HG02588 (cell line): Measurements from ENCODE around the gene PCK2.
"Not testable (repeated sequence)": the region's sequence is repeated elsewhere in the genome, so short reads cannot be mapped to it uniquely, and the experiment has no call there.

ENCODE experiments used
- ATAC-seq: cut with Tn5 transposase; IDR thresholded peaks from one replicate; pipeline ENCODE4 v1.9.1; 2021; ENCODE audit warnings: mild to moderate bottlenecking, moderate library complexity; ENCODE audit not compliant: unreplicated experiment

Gene PCK2

DNA sequence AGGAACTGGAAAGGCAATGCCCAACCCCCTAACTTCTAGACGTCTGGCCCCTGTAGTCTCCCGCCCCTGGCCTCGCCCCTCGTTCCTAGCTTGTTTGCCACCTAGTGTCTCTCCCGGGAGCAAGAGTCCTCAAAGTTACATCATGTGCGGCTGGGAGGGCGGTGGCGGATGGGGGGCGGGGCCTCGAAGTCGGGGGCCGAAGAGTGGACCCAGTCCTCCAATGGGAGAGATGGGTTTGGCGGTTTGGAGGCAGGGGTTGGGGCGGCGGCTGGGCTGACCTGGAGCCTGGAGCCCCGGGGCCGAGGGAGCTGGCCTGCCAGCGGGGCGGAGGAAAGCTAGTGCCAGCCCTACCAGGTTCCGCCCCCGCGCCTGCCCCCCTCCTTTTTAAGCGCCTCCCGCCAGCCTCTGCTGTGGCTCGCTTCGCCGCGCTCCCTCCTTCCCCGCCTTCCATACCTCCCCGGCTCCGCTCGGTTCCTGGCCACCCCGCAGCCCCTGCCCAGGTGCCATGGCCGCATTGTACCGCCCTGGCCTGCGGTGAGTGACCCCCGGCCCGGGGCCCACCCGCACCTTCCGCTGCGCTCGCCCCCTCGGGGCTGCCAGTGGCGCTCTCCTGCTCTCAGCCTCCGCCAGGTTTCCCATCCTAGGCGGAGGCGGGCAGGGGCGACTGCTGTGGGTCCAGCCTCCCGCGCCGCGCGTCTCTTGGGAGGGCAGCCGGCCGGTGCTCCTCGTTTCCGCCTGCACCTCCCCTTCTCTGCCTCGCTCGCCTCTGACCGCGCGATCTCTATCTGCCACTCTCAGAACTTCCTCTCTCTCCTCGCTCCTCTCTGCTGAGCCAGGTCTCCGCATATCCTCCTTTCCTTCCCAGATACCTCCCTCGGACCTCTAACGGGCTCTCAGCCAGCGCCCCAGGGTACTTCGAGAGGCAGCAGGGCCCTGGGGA is at the start of gene PCK2:
Gene PCK2 (plus strand): TSS at position 411 of the 940 bp plus-strand sequence. CDS start 95 bp downstream, at position 506.
- peak; percentile 45 for ATAC-seq

DNA sequence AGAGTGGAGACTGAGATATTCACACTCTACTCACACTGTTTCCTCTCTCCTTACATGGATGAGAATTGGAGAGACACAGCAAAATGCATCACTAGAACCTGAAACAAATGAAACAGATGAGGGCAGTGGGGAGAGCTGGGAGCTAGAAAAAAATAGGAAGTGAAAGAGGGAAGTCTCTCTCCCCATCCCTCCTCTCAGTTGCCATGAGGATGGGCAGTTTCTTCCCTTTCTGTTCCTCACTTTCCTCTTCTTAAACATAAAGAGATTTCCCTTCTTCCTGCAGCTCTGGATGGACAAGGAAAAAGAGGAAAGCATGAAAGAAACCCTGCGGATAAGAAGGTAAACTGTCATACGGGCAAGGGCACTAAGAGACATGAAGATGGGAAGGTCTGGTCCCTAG is 45.1 kb upstream of the PCK2 start:
- not testable (repeated sequence) for ATAC-seq

DNA sequence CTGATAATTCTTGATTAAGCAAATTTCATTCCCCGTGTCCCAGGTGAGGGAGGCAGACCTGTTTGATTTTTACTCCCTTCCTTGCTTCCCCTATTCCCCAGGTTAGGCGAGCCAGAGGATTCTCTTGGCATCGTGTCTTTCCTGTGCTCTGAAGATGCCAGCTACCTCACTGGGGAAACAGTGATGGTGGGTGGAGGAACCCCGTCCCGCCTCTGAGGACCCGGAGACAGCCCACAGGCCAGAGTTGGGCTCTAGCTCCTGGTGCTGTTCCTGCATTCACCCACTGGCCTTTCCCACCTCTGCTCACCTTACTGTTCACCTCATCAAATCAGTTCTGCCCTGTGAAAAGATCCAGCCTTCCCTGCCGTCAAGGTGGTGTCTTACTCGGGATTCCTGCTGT is 43.4 kb upstream of the PCK2 start:
- not testable (repeated sequence) for ATAC-seq

- no peak for ATAC-seq
Observed at GRCh38 chr14:24051176-24051788, 42.8 kb upstream of the PCK2 start.

DNA sequence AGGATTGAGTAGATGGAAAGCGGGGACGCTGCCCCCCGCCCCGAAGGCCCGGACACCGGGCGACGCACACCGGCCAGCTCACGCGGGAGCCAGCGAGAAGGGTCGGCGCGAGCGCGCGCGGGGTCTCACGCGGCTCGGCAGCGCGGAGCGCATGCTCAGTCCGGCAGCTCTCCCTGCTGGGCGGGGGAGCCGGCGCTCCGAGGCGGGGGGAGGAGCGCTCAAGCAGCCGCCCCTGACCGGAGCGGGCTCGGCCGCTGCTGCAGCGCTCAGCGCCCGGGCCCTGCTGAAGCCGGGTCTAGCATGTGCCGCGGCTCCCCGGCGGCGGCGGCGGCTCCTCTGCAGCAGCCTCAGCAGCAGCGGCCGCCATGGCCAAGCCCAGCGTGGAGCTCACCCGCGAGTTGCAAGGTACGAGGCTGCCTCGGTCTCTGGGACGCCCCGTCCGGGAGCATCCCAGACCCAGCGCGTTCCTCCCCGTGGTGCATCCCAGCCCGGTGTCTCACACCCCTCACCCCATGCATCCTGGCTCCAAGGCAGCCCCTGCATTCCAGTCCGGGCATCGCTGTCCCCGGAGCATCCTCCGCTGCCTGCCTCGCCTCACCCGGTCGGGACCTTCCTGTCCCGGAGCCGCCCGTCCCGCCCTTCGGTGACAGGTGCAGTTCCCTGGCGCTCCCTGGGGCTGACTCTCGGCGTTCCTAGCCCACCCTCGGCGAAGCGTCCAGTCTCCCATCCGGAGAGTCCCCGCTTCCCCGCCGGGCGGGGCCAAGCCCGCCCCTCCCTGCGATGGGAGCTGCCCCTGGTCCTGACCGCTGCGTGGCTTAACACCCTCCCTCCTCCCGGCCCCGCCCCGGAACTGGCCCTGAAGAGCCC is 42.1 kb upstream of the PCK2 start, which contains the start of gene CARMIL3:
Gene CARMIL3 (plus strand): TSS at position 221 of the 867 bp plus-strand sequence. CDS start 145 bp downstream, at position 366.
- ATAC-seq: peak; percentile 69

DNA sequence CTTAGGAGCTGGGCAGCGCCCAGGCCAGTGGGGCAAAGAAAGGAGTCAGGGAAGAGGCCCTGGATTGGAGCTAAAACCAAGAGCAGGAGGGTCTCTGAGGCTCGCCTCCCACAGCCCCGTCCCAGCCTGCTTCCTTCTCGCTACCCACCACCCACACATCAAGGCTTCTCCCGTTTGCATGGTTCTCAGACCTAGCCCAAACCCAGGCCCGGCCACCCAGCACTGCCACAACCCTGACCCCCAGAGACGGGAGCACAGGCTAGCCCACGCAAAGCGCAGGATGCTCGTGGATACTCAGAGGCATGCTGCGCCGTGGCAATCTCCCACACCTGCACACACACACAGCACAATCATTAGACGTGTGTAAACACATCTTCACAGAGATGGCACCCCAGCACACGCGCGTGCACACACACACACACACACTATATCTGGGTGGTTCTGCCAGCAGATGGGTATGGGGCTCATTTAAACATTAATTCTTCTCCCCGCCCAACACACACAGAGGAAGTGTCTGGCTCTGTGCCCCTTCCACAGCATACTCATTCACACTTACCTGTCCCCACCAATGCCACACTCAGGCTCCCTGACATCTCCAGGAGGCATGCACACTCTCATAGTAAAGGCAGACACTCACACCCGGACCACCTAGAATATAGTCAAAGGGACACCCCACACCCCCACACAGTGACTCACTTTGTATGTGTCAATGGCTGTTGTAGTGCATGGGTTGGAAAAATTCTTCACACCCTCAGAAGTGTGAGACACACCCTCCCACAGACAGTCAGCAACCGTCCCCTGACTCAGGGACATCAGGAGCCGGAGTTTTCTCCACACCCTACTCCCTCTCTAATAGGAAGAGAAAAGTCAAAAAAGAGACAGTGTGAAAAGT is 41.2 kb upstream of the PCK2 start:
- ATAC-seq: no peak

GRCh38 chr14:24053548-24054323 is 40.4 kb upstream of the PCK2 start:
- no peak for ATAC-seq

- ATAC-seq: no peak
Observed at GRCh38 chr14:24054324-24054641, 39.8 kb upstream of the PCK2 start.

- no peak for ATAC-seq
Observed at GRCh38 chr14:24054646-24055045, 39.5 kb upstream of the PCK2 start.

- no peak for ATAC-seq
Observed at GRCh38 chr14:24055971-24056799, 37.9 kb upstream of the PCK2 start.

DNA sequence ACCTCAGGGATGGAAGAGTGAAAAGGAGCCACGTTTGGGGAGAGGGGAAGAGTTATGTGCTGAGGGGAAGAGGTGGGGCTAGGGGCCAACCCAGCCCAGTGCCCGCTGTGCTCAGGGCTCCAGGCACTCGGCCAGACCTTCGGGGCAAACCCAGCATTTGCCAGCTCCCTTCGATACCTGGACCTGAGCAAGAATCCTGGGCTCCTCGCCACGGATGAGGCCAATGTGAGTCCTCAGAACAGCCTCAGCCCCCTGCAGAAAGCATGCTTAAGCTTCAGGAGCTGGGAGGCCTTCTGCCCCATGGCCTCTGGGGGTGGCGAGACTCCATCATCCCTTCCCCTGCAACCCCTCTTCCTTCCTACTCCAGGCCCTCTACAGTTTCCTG is 37.3 kb upstream of the PCK2 start:
- ATAC-seq: no peak

GRCh38 chr14:24057271-24057670 is 36.8 kb upstream of the PCK2 start:
- ATAC-seq: no peak

GRCh38 chr14:24057867-24058259 is 36.2 kb upstream of the PCK2 start:
- ATAC-seq: peak; percentile 9

GRCh38 chr14:24058260-24058950 is 35.7 kb upstream of the PCK2 start:
- ATAC-seq: peak; percentile 55

- no peak for ATAC-seq
Observed at GRCh38 chr14:24058951-24059475, 35.1 kb upstream of the PCK2 start.

DNA sequence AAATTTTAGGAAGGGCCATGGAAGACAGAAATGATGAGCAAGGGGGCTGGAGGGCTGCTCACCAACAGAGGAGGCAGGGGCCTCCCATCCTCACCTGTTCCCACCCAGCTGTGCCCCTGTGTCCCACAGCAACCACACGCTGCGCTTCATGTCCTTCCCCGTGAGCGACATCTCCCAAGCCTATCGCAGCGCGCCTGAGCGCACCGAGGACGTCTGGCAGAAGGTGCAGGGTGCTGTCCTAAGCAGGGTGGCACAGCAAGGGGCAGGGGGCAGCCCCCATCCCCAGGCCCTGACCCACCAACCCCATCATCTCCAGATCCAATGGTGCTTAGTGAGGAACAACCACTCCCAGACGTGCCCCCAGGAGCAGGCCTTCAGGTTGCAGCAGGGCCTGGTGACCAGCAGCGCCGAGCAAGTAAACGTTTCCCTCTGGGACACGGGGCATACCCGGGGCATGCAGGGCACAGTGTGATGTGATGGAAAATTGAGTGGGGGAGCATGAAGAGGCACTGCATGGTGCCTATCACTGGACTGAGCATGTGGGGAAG is 34.2 kb upstream of the PCK2 start:
- no peak for ATAC-seq

DNA sequence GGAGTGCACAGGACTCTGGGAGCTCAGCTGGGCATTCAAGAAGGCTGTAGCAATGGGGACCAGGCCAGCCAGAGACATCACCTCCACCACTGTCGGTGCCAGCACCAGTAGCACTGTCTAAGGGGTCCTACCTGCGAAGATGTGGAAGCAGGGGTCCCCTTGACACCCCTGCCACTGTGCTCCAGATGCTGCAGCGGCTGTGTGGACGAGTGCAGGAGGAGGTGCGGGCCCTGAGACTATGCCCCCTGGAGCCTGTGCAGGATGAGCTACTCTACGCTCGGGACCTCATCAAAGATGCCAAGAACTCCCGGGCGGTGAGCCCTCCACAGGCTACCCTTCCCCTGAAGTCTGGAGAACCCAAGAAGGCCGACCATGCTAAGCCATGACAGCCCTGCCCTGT is 33.7 kb upstream of the PCK2 start:
- ATAC-seq: no peak
